HG02571 (cell line): ENCODE data around the gene ZNF578.
A peak's percentile ranks its signal among the peaks of the same experiment; 100 is the strongest.
"Not testable (repeated sequence)": the region's sequence is repeated elsewhere in the genome, so short reads cannot be mapped to it uniquely, and the experiment has no call there.

Source experiments
- ATAC-seq: cut with Tn5 transposase; IDR thresholded peaks from one replicate; pipeline ENCODE4 v1.9.1; 2021; ENCODE audit warnings: mild to moderate bottlenecking, moderate library complexity; ENCODE audit not compliant: unreplicated experiment

The ZNF578 gene

GRCh38 chr19:52507266-52507665 lies 53.9 kb downstream of the ZNF578 start:
- ATAC-seq = no peak

GRCh38 chr19:52516191-52516590 lies 62.8 kb downstream of the ZNF578 start:
- ATAC-seq = no peak

- ATAC-seq = no peak
Measured at GRCh38 chr19:52518646-52519045, 65.3 kb downstream of the ZNF578 start.

- not testable (repeated sequence) for ATAC-seq
Measured at GRCh38 chr19:52519175-52519574, 65.8 kb downstream of the ZNF578 start.

GRCh38 chr19:52520013-52520412 lies 66.7 kb downstream of the ZNF578 start:
- no peak for ATAC-seq

GRCh38 chr19:52522551-52522950 lies 69.2 kb downstream of the ZNF578 start:
- no peak for ATAC-seq

GRCh38 chr19:52524086-52524485 lies 70.7 kb downstream of the ZNF578 start:
- ATAC-seq = no peak

- ATAC-seq = peak; percentile 81
Measured at GRCh38 chr19:52527134-52527955, 74.0 kb downstream of the ZNF578 start, which contains the start of gene ZNF808. Gene ZNF808, plus strand, starts transcription at chr19:52527668. Its CDS starts 15,617 bp downstream, at chr19:52543285.

- peak; percentile 24 for ATAC-seq
Measured at GRCh38 chr19:52527956-52528351, 74.6 kb downstream of the ZNF578 start.

- ATAC-seq = no peak
Measured at GRCh38 chr19:52532480-52532879, 79.1 kb downstream of the ZNF578 start.

- ATAC-seq = no peak
Measured at GRCh38 chr19:52533901-52534300, 80.5 kb downstream of the ZNF578 start.

GRCh38 chr19:52535385-52535770 lies 82.0 kb downstream of the ZNF578 start:
- ATAC-seq = not testable (repeated sequence)

GRCh38 chr19:52535771-52536447 lies 82.6 kb downstream of the ZNF578 start:
- peak; percentile 78 for ATAC-seq

GRCh38 chr19:52536448-52536800 lies 83.1 kb downstream of the ZNF578 start:
- peak; percentile 16 for ATAC-seq

- ATAC-seq = not testable (repeated sequence)
Measured at GRCh38 chr19:52538815-52539214, 85.5 kb downstream of the ZNF578 start.

- not testable (repeated sequence) for ATAC-seq
Measured at GRCh38 chr19:52541176-52541575, 87.8 kb downstream of the ZNF578 start.

- ATAC-seq = no peak
Measured at GRCh38 chr19:52541608-52542007, 88.3 kb downstream of the ZNF578 start.

GRCh38 chr19:52542541-52542940 lies 89.2 kb downstream of the ZNF578 start:
- not testable (repeated sequence) for ATAC-seq

- no peak for ATAC-seq
Measured at GRCh38 chr19:52542984-52543664, 89.8 kb downstream of the ZNF578 start.

- no peak for ATAC-seq
Measured at GRCh38 chr19:52554216-52554971, 101.0 kb downstream of the ZNF578 start.
